ENCODE results near the gene MYO5B. TPM values are rescaled to one million over a fixed set of nuclear protein-coding genes. Genes with fewer than 3 reads are reported as not detected.
"Not testable (repeated sequence)": the region's sequence is repeated elsewhere in the genome, so short reads cannot be mapped to it uniquely, and the experiment has no call there.

The MYO5B gene
- polyA plus RNA-seq, 1 donor from 2014 or later, result 0.42 TPM

DNA sequence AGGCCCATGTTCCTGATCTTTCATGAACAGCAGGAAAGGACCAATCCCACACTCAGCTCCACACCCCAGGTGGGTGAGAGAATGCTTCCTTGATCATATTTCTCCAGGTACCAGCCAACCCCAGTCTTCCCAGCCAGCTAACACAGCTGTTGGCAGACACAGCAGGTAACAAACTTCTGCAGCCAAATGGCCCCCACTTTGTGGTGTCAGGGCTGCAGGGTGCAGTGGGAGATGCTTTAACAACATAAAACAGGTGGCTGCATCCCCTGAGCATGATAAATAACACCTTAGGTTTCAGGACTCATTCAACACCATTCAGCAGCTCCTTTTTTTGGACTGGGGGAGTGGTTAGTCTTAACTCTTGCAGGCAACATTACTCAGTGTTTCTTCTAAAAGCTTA lies 304.9 kb downstream of the MYO5B start:
- H3K9me3 ChIP-seq (ENCODE audit: low read length), result no peaks in the 10 kb centered on the region
- no peak overlapping the region for H3K27ac ChIP-seq (ENCODE audit: low read length)
- no peaks in the 10 kb centered on the region for H3K36me3 ChIP-seq (ENCODE audit: insufficient read depth, low read length)
- H3K9me2 ChIP-seq (ENCODE audit: insufficient read depth, low read length), result no peaks in the 10 kb centered on the region
- H2AFZ ChIP-seq (ENCODE audit: low read depth, low read length), result no peak overlapping the region
- TF ChIP-seq CTCF (IDR thresholded peaks at IDR 0.05; ENCODE audit: poor library complexity, severe bottlenecking) (no peak), RAD21 (conservative IDR thresholded peaks at IDR 0.05) (no peak), EP300 (conservative IDR thresholded peaks at IDR 0.05; ENCODE audit: poor library complexity, severe bottlenecking) (no peak), SMC3 (conservative IDR thresholded peaks at IDR 0.05; ENCODE audit: poor library complexity) (no peak), EZH2 (IDR thresholded peaks at IDR 0.05; ENCODE audit: borderline replicate concordance, insufficient read depth, low read length, poor library complexity, severe bottlenecking) (no peak), POLR2AphosphoS5 (IDR thresholded peaks at IDR 0.05) (no peak), TAF1 (IDR thresholded peaks at IDR 0.05; ENCODE audit: low read depth) (no peak), MXI1 (conservative IDR thresholded peaks at IDR 0.05; ENCODE audit: poor library complexity, severe bottlenecking) (no peak)
- TF ChIP-seq, protein P1, sequence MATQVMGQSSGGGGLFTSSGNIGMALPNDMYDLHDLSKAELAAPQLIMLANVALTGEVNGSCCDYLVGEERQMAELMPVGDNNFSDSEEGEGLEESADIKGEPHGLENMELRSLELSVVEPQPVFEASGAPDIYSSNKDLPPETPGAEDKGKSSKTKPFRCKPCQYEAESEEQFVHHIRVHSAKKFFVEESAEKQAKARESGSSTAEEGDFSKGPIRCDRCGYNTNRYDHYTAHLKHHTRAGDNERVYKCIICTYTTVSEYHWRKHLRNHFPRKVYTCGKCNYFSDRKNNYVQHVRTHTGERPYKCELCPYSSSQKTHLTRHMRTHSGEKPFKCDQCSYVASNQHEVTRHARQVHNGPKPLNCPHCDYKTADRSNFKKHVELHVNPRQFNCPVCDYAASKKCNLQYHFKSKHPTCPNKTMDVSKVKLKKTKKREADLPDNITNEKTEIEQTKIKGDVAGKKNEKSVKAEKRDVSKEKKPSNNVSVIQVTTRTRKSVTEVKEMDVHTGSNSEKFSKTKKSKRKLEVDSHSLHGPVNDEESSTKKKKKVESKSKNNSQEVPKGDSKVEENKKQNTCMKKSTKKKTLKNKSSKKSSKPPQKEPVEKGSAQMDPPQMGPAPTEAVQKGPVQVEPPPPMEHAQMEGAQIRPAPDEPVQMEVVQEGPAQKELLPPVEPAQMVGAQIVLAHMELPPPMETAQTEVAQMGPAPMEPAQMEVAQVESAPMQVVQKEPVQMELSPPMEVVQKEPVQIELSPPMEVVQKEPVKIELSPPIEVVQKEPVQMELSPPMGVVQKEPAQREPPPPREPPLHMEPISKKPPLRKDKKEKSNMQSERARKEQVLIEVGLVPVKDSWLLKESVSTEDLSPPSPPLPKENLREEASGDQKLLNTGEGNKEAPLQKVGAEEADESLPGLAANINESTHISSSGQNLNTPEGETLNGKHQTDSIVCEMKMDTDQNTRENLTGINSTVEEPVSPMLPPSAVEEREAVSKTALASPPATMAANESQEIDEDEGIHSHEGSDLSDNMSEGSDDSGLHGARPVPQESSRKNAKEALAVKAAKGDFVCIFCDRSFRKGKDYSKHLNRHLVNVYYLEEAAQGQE (IDR thresholded peaks at IDR 0.05; ENCODE audit: borderline replicate concordance), result no peak
- no peaks in the 10 kb centered on the region for H3F3A ChIP-seq (ENCODE audit: insufficient read depth, low read length, poor library complexity, severe bottlenecking)
- H3K4me2 ChIP-seq (ENCODE audit: low read length), result no peak overlapping the region
- H3K27me3 ChIP-seq (ENCODE audit: insufficient read depth, low read depth, low read length), result no peaks in the 10 kb centered on the region
- H3K79me2 ChIP-seq (replicated peaks; ENCODE audit: insufficient read depth, low read length), result no peaks in the 10 kb centered on the region
- no peak overlapping the region for H3K4me3 ChIP-seq (ENCODE audit: low read length)
- no peaks in the 10 kb centered on the region for H4K20me1 ChIP-seq (ENCODE audit: insufficient read depth)
- no peak overlapping the region for H3K9ac ChIP-seq (ENCODE audit: low read length)

GRCh38 chr18:49889552-49889951 lies 305.4 kb downstream of the MYO5B start:
- H3F3A ChIP-seq (ENCODE audit: insufficient read depth, low read length, poor library complexity, severe bottlenecking); H2AFZ ChIP-seq (ENCODE audit: low read depth, low read length); H3K27me3 ChIP-seq (ENCODE audit: insufficient read depth, low read depth, low read length): not testable (repeated sequence)

More at GRCh38 chr18:49889552-49889951, 305.4 kb downstream of the MYO5B start:
- H3K9me2 ChIP-seq (ENCODE audit: insufficient read depth, low read length); H3K79me2 ChIP-seq (replicated peaks; ENCODE audit: insufficient read depth, low read length); H3K36me3 ChIP-seq (ENCODE audit: insufficient read depth, low read length); H4K20me1 ChIP-seq (ENCODE audit: insufficient read depth); H3K4me3 ChIP-seq (ENCODE audit: low read length); H3K4me2 ChIP-seq (ENCODE audit: low read length); H3K9me3 ChIP-seq (ENCODE audit: low read length); H3K27ac ChIP-seq (ENCODE audit: low read length); H3K9ac ChIP-seq (ENCODE audit: low read length): not testable (repeated sequence)
